HG03175 (cell line): ENCODE measurements around the gene SFTA2.
"Not testable (repeated sequence)": the region's sequence is repeated elsewhere in the genome, so short reads cannot be mapped to it uniquely, and the experiment has no call there.

Source experiments
- ATAC-seq: cut with Tn5 transposase; IDR thresholded peaks from one replicate; pipeline ENCODE4 v1.9.1; 2021; ENCODE audit warnings: mild to moderate bottlenecking, moderate library complexity; ENCODE audit not compliant: unreplicated experiment

Gene SFTA2

DNA sequence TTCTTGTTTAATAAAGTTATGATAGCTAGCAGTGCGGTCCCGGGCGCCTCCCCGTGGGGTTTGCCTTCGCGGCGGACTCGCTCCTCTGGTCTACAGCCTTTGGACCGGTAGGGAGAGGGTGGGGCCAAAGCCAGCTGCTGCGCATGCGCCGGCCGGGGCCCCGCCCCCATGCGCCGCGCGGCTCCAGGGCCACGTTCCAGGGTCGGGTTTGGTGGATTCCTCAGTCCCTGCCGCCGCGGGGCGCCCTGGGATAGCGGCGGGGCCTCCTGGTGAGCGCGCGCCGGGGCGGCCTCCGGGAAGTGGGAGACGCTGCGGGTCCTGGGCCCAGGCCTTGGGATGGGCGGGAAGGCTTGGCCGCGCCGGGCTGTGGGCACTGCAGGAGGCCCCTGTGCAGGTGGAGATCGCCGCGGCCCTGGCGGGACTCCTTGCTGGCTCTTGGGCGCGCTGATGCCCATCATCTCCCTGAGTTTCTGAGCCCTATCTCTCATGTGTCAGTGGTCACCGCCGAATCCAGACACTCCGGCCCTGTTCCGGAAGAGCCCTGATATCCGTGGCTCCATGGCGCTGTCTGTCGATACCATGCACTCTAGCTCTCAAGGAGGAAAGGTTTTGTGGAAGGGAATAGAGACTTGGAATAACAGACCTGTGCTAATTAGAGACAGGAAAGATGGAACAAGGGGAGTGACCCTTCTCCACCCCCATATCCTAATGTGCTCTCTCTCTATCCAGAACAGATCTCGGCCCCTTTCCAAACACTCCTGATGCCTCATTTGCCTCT lies 17.7 kb downstream of the SFTA2 start, which contains the start of gene VARS2:
Gene VARS2 (plus strand): TSS at position 163 of the 778 bp plus-strand sequence. CDS start 599 bp downstream, at position 762.
- peak; percentile 80 for ATAC-seq

- ATAC-seq = no peak
Observed at GRCh38 chr6:30913721-30914075, 18.3 kb downstream of the SFTA2 start.

- no peak for ATAC-seq
Observed at GRCh38 chr6:30912746-30913520, 19.0 kb downstream of the SFTA2 start.

DNA sequence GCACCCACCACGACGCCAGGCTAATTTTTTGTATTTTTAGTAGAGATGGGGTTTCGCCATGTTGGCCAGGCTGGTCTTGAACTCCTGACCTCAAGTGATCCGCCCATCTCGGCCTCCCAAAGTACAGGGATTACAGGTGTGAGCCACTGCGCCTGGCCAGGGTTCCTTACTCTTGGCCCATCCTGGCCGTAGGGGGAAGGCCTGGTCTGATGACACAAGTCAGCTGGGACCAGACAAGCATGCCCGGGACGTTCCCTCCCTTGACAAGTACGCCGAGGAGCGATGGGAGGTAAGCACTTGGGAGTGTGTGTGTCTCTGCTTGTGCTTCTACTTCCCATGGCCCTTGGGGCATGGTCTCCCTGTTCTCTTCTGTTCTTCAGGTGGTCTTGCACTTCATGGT lies 21.5 kb downstream of the SFTA2 start:
- not testable (repeated sequence) for ATAC-seq

- ATAC-seq = no peak
Observed at GRCh38 chr6:30908700-30909099, 23.3 kb downstream of the SFTA2 start.

GRCh38 chr6:30907758-30908591 lies 24.0 kb downstream of the SFTA2 start, which contains the start of gene GTF2H4:
TSS of gene GTF2H4 (plus strand) at chr6:30908207.
- peak; percentile 92 for ATAC-seq

- not testable (repeated sequence) for ATAC-seq
Observed at GRCh38 chr6:30907290-30907757, 24.6 kb downstream of the SFTA2 start.

- ATAC-seq = no peak
Observed at GRCh38 chr6:30903236-30903635, 28.7 kb downstream of the SFTA2 start.

DNA sequence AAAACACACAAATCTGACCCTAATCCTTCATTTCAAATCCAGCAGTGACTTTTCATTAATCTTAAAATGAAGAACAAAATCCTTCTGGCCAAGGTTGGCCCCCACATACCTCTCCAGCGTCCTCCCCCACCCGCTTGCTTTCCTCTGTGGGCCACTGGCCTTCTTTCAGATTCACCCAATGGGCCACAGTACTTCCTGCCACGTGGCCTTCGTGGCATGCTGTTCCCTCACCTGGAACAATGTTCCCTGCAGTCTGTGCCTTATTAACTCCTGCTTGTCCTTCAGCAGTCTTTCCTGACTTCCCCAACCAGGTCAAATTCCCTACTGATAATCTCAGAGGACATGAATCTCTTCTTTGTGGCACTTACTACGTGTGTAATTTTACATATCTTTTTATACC lies 29.3 kb downstream of the SFTA2 start:
- no peak for ATAC-seq

DNA sequence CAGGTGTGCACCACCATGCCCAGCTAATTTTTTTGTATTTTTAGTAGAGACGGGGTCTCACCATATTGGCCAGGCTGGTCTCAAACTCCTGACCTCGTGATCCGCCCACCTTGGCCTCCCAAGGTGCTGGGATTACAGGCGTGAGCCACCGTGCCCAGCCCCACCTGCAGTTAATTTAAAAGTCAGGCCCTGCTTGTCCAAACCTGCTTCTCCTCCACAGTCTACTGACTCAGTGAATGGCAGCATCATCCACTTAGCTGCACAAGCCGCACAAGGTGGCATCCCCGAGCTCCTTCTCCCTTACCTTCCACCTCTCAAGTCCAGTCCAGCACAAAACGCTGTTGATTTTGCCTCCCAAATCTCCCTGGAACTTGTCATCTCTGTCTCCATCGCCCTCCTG lies 29.8 kb downstream of the SFTA2 start:
- not testable (repeated sequence) for ATAC-seq

DNA sequence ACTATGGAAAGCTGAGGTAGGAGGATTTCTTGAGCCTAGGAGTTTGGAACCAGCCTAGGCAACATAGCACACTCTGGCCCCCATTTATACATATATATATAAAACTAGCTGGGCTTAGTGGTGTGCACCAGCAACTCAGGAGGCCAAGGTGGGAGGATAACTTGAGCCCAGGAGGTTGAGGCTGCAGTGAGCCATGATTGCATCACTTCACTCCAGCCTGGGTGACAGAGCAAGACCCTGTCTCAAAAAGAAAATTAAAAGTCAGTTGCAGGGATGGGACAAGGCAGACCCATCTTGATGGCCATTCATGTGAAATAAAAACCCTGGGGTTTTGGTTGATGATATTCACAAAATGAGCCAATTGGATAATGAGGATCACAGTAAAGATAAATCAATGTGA lies 30.5 kb downstream of the SFTA2 start:
- no peak for ATAC-seq

DNA sequence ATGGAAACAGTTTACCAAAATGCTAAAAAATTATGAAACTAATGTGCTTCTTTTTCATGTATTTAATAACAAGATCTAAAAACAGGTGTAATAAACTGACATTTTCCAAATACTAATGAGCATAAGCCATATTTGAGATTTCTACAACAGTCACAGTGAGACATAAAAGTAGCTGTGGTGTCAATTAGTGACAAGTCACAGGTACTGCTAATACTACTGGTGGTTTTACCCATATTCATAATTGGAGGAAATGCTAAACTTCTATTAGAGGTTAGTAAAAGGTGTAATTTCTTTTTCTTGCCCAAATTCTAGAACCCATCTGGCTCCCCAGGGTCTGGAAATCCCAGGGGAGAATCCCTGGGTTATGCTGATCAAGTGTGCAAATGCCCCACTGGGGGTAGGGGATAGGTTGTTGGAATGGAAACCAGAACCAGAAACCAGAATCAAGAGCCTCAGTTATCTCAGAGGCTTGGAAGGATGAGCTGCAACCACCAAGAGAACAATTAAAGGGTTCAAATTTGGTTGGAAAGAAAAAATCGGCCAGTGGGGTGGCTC lies 31.0 kb downstream of the SFTA2 start:
- no peak for ATAC-seq

GRCh38 chr6:30898750-30899360 lies 33.1 kb downstream of the SFTA2 start:
- ATAC-seq = no peak

GRCh38 chr6:30897882-30898281 lies 34.1 kb downstream of the SFTA2 start:
- no peak for ATAC-seq

- ATAC-seq = no peak
Observed at GRCh38 chr6:30896541-30896940, 35.4 kb downstream of the SFTA2 start.

- no peak for ATAC-seq
Observed at GRCh38 chr6:30895343-30895742, 36.6 kb downstream of the SFTA2 start.

GRCh38 chr6:30894935-30895334 lies 37.0 kb downstream of the SFTA2 start:
- ATAC-seq = no peak

DNA sequence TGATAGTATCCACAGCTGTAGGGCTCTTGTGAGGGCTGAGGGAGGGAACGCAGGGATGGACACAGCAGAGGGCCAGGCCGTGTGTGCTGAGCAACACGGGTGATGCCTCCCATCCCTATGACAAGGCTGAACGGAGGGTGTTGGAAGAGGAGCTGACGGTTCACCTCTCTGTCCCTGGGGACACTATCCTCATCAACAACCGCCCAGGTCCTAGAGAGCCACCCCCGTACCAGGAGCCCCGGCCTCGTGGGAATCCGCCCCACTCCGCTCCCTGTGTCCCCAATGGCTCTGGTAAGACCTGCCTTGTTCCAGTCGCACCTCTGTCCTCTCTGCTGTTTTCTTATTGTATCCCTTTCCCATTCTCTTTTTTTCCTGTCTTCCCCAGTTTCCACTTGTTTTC lies 37.6 kb downstream of the SFTA2 start:
- ATAC-seq = no peak

DNA sequence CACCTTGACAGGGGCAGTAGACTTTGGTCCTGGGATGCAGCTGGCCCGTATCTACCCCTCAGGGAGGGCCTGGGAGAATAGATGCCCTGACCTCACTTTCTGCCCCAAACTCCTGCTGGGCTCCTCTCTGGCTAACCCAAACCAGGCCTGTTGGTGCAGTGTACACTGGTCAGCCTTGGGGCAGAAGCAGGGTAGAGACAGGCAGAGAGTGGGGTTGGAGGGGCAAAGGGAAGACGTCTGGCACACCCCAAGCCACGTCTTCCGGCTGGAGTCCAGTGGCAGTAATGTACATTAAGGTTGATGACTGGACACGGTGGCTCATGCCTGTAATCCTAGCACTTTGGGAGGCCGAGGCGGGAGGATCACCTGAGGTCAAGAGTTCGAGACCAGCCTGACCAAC lies 38.3 kb downstream of the SFTA2 start:
- ATAC-seq = no peak

GRCh38 chr6:30893001-30893591 lies 38.9 kb downstream of the SFTA2 start:
- no peak for ATAC-seq
